GM21576 (cell line): ENCODE measurements around the gene CD163.
"Not testable (repeated sequence)": the region's sequence is repeated elsewhere in the genome, so short reads cannot be mapped to it uniquely, and the experiment has no call there.

Experiments
- ATAC-seq: cut with Tn5 transposase; IDR thresholded peaks from one replicate; pipeline ENCODE4 v1.9.1; 2021; ENCODE audit warnings: mild to moderate bottlenecking, moderate library complexity; ENCODE audit not compliant: unreplicated experiment

The CD163 gene

GRCh38 chr12:7451756-7452155 is 51.8 kb downstream of the CD163 start:
- ATAC-seq = no peak

- no peak for ATAC-seq
These were observed 52.9 kb downstream of the CD163 start for GRCh38 chr12:7450667-7451066.

- no peak for ATAC-seq
These were observed 55.5 kb downstream of the CD163 start for GRCh38 chr12:7448099-7448498.

GRCh38 chr12:7444537-7444936 is 59.0 kb downstream of the CD163 start:
- ATAC-seq = no peak

- no peak for ATAC-seq
These were observed 59.5 kb downstream of the CD163 start, which contains the start of gene CD163L1 for GRCh38 chr12:7444076-7444475. CD163L1 (minus strand) TSS chr12:7444153; CDS start chr12:7444127, 26 bp downstream.

GRCh38 chr12:7441216-7441615 is 62.4 kb downstream of the CD163 start:
- ATAC-seq = no peak

GRCh38 chr12:7439579-7440505 is 63.7 kb downstream of the CD163 start:
- no peak for ATAC-seq

GRCh38 chr12:7438291-7438995 is 65.1 kb downstream of the CD163 start:
- ATAC-seq = not testable (repeated sequence)

- ATAC-seq = not testable (repeated sequence)
These were observed 66.1 kb downstream of the CD163 start for GRCh38 chr12:7437494-7437893.

- ATAC-seq = no peak
These were observed 68.9 kb downstream of the CD163 start for GRCh38 chr12:7434670-7435069.

- no peak for ATAC-seq
These were observed 70.2 kb downstream of the CD163 start for GRCh38 chr12:7433276-7433822.

GRCh38 chr12:7431993-7432685 is 71.4 kb downstream of the CD163 start:
- no peak for ATAC-seq
